ENCODE measurements around the gene ARVCF. TPM values are rescaled to one million over a fixed set of nuclear protein-coding genes. Genes with fewer than 3 reads are reported as not detected.

ARVCF gene
- total RNA-seq, 4 donors from 2014 or later = 32.5 to 61.5 (median 39.5) TPM

DNA sequence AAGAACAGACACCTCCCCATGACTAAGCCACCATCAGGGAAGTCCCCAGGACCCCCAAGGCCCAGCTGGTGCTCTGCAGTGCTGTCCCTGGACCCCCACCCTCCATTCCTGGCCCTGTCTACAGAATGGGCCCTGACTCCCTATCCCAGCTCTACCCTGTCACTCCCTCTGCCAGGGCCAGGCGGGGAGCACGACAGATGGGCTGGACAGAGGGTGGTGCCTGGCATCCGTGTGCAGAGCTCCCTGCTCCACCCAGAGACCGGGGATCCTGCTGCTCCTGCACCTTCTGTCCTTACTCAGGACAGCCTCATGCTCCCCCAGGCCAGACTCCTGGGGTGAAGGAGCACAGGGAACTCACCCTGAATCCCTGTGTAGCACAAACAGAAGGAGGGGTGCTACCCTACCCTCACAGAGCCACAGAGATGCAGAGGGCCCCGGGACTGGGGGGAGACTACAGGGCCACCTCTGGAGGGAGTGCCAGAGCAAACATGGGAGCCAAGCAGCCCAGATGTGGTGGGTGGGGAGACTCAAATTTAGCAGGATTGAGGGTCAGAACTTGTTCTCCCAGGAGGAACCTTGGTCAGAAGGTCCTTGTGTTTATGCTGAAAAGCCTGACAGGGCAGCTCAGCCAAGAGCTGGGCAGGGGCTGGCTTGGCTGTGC lies 2.0 kb downstream of the ARVCF start:
- Histone ChIP-seq H3K27ac (no peak overlapping the region), H3K36me3 (no peaks in the 10 kb centered on the region), H3K27me3 (no peaks in the 10 kb centered on the region), H3K4me1 (peaks cover 0 to 49% (median 15%) of the 10 kb centered on the region in 3 donors), H3K4me3 (no peak overlapping the region), H3K9me3 (no peaks in the 10 kb centered on the region)
- TF ChIP-seq POLR2A (IDR thresholded peaks at IDR 0.05) = no peak
- TF ChIP-seq, protein P1, sequence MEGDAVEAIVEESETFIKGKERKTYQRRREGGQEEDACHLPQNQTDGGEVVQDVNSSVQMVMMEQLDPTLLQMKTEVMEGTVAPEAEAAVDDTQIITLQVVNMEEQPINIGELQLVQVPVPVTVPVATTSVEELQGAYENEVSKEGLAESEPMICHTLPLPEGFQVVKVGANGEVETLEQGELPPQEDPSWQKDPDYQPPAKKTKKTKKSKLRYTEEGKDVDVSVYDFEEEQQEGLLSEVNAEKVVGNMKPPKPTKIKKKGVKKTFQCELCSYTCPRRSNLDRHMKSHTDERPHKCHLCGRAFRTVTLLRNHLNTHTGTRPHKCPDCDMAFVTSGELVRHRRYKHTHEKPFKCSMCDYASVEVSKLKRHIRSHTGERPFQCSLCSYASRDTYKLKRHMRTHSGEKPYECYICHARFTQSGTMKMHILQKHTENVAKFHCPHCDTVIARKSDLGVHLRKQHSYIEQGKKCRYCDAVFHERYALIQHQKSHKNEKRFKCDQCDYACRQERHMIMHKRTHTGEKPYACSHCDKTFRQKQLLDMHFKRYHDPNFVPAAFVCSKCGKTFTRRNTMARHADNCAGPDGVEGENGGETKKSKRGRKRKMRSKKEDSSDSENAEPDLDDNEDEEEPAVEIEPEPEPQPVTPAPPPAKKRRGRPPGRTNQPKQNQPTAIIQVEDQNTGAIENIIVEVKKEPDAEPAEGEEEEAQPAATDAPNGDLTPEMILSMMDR (IDR thresholded peaks at IDR 0.05) = no peak
- no peak for TF ChIP-seq POLR2AphosphoS5 (IDR thresholded peaks at IDR 0.05)
- no peak for TF ChIP-seq EP300 (IDR thresholded peaks at IDR 0.05)
- WGBS, 2 donors (ENCODE audit: low coverage in 1 of 2) = no CpG with 5 or more reads among the region's 5 CpGs
- no peak for ATAC-seq

DNA sequence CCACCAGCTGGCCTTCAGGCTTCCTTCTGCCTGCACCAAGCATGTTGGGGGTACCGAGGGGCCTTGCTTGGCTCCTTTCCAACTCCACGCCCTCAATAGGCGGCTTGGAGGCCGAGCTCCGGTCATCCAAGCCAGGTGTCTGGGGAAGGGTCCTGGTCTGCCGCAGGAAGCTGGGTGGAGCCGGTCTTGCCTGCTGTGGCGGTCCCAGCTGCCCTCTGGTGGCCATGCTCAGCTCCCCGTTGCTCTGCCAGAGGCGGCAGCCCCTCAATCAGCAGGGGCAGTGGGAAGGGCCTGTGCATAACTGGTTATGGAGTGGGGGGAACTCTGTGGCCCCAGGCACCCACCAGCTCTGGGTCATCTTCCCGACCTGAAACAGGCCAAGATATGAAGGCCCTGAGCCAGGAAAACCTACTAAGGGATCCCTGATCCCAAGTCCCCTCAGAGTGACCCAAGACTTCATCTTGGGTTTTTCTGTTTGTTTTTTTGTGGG lies 3.2 kb downstream of the ARVCF start:
- Histone ChIP-seq H3K9me3 (no peaks in the 10 kb centered on the region), H3K27me3 (no peaks in the 10 kb centered on the region), H3K4me1 (peaks cover 0 to 49% (median 15%) of the 10 kb centered on the region in 3 donors), H3K27ac (no peak overlapping the region), H3K4me3 (no peak overlapping the region), H3K36me3 (no peaks in the 10 kb centered on the region)
- TF ChIP-seq POLR2A (IDR thresholded peaks at IDR 0.05) (no peak), EP300 (IDR thresholded peaks at IDR 0.05) (no peak), POLR2AphosphoS5 (IDR thresholded peaks at IDR 0.05) (no peak)
- TF ChIP-seq, protein P1 (IDR thresholded peaks at IDR 0.05) = peak in 3 of 4 experiments; percentile 87 to 98 (median 89)
- ATAC-seq = no peak
- WGBS, 2 donors (ENCODE audit: low coverage in 1 of 2) = 9% methylated on average over 7 of the region's 11 CpGs; no CpG with 5 or more reads in 1 of the 2 donors

DNA sequence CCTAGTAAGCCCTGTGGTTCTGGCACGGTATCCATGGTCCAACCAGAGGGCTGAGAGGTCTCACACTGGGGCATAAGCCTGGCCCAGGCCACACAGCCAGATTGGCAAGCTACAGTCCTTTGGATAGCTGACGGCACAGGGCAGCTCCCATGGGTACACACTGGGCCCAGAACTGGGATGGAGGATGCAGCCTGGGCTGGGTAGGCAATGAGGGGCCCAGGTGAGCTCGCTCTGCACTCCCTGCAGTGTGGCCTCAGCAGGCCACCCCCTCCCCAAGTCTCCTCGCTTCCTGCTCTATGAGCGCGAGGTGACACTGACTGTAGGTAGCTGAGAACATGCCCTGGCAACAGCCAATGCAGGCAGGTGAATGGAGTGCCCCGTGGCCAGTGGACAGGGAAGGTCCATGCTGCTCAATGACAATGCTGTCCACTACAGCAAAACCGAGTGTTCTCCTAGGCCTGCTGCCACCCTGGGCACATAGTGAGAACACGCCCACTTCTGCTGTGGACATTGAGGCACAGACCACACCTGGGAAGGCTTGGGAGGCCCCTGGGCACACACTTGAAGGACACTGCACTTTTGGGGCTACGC lies 3.8 kb downstream of the ARVCF start:
- ATAC-seq = no peak
- H3K27ac ChIP-seq = no peak overlapping the region
- H3K36me3 ChIP-seq = no peaks in the 10 kb centered on the region
- no peaks in the 10 kb centered on the region for H3K9me3 ChIP-seq
- H3K4me1 ChIP-seq = peaks cover 0 to 49% (median 15%) of the 10 kb centered on the region in 3 donors
- 90% methylated on average over 2 of the region's 10 CpGs; no CpG with 5 or more reads in 1 of the 2 donors for WGBS, 2 donors (ENCODE audit: low coverage in 1 of 2)
- no peak overlapping the region for H3K4me3 ChIP-seq
- TF ChIP-seq EP300 (IDR thresholded peaks at IDR 0.05) (no peak), POLR2A (IDR thresholded peaks at IDR 0.05) (no peak), POLR2AphosphoS5 (IDR thresholded peaks at IDR 0.05) (no peak)
- TF ChIP-seq, protein P1 (IDR thresholded peaks at IDR 0.05) = no peak
- no peaks in the 10 kb centered on the region for H3K27me3 ChIP-seq

DNA sequence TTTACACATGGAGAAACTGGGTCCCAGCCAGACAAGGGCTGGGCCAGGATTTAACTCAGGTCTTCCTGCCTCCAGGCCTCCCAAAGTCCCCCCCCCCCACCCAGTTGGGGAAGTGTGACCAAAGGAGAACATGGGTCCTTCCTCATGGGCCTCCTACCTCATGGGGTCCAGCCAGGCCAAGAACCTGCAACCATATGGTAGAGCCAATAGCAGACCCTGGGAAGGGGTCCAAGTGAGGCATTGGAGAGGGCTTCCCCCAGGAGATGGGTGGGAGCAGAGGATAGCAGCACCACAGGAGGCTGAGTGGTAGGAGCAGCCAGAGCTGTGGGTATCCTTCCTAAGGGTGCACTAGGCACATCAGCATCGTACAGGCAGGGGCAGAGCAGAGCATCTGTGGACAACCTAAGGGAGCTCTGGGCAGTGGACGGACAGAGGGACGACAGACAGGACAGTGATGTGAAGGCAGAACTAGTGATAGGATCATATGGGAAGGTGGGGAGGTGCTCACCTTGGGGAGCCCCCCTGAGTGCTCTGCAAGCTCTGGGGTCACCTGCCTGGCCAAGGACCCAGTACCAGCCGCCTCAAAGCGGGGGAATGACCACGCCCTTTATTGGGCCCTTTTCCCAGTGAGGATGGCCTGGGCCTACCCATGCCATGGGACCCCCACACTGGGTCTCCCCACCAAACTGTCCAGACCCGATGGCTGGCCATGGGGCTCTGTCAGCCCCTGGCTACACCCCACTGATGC lies 4.5 kb downstream of the ARVCF start:
- 100% methylated on average over 3 of the region's 7 CpGs; no CpG with 5 or more reads in 1 of the 2 donors for WGBS, 2 donors (ENCODE audit: low coverage in 1 of 2)

More for the DNA sequence above, 4.5 kb downstream of the ARVCF start:
- no peaks in the 10 kb centered on the region for H3K9me3 ChIP-seq
- H3K36me3 ChIP-seq = no peaks in the 10 kb centered on the region
- no peak for ATAC-seq
- no peak overlapping the region for H3K4me3 ChIP-seq
- no peaks in the 10 kb centered on the region for H3K27me3 ChIP-seq
- TF ChIP-seq EP300 (IDR thresholded peaks at IDR 0.05) (no peak), POLR2A (IDR thresholded peaks at IDR 0.05) (no peak), POLR2AphosphoS5 (IDR thresholded peaks at IDR 0.05) (no peak)
- TF ChIP-seq, protein P1 (IDR thresholded peaks at IDR 0.05) = no peak
- H3K27ac ChIP-seq = no peak overlapping the region
- peaks cover 0 to 43% (median 11%) of the 10 kb centered on the region in 3 donors for H3K4me1 ChIP-seq

Data from gastroesophageal sphincter (tissue), 4 donors.